ENCODE results near the gene IL1RAPL2. TPM values are rescaled to one million over a fixed set of nuclear protein-coding genes. Genes with fewer than 3 reads are reported as not detected.
A peak's percentile ranks its signal among the peaks of the same experiment; 100 is the strongest.
"Not testable (repeated sequence)": the region's sequence is repeated elsewhere in the genome, so short reads cannot be mapped to it uniquely, and the experiment has no call there.

The IL1RAPL2 gene
- polyA plus RNA-seq, 1 experiment = not detected

GRCh38 chrX:104863466-104863865 is 297.5 kb downstream of the IL1RAPL2 start:
- Histone ChIP-seq H3K4me3 (ENCODE audit: low read depth, low read length) (no peak overlapping the region), H3K36me3 (ENCODE audit: control insufficient read depth, insufficient read depth, low read length) (no peaks in the 10 kb centered on the region), H3K27me3 (ENCODE audit: control insufficient read depth, insufficient read depth, low read length) (no peaks in the 10 kb centered on the region)
- ChIA-PET POLR2A (no interaction called here), CTCF (no interaction called here)
- no peak for DNase-seq (ENCODE audit: low read depth)
- no peak for TF ChIP-seq CTCF (IDR thresholded peaks at IDR 0.05; ENCODE audit: insufficient read depth, low read depth, low read length)

- CTCF ChIA-PET = no interaction called here
These were observed 298.3 kb downstream of the IL1RAPL2 start for GRCh38 chrX:104864296-104864695.

DNA sequence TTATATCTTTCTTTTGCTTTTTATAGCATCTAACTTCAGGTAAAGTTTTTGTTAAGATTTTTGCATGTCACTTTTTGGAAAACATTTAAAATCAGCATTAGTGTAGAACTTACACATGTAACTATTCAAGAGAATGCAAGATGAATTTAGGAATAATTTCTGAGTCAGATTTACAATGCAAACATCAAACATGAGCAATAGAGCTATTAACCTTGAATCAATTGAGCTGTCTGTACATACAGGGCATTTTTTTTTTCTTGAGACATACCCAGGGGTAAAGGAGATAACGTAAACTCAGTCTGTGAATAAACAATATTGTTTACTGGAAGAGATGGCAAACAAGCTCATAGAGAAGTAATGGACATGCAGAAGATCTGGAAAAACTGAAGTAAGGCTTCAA is 311.5 kb downstream of the IL1RAPL2 start:
- no peak for TF ChIP-seq CTCF (IDR thresholded peaks at IDR 0.05; ENCODE audit: insufficient read depth, low read depth, low read length)
- no peak overlapping the region for H3K4me3 ChIP-seq (ENCODE audit: low read depth, low read length)
- no peaks in the 10 kb centered on the region for H3K27me3 ChIP-seq (ENCODE audit: control insufficient read depth, insufficient read depth, low read length)
- no peak for DNase-seq (ENCODE audit: low read depth)
- ChIA-PET CTCF (no interaction called here), POLR2A (no interaction called here)
- no peaks in the 10 kb centered on the region for H3K36me3 ChIP-seq (ENCODE audit: control insufficient read depth, insufficient read depth, low read length)

More at GRCh38 chrX:104864296-104864695, 298.3 kb downstream of the IL1RAPL2 start:
- no peak for DNase-seq (ENCODE audit: low read depth)
- POLR2A ChIA-PET = no interaction called here
- H3K4me3 ChIP-seq (ENCODE audit: low read depth, low read length) = no peak overlapping the region
- no peaks in the 10 kb centered on the region for H3K27me3 ChIP-seq (ENCODE audit: control insufficient read depth, insufficient read depth, low read length)
- TF ChIP-seq CTCF (IDR thresholded peaks at IDR 0.05; ENCODE audit: insufficient read depth, low read depth, low read length) = no peak
- no peaks in the 10 kb centered on the region for H3K36me3 ChIP-seq (ENCODE audit: control insufficient read depth, insufficient read depth, low read length)

GRCh38 chrX:104902070-104902469 is 336.1 kb downstream of the IL1RAPL2 start:
- no peak for TF ChIP-seq CTCF (IDR thresholded peaks at IDR 0.05; ENCODE audit: insufficient read depth, low read depth, low read length)
- no peak for DNase-seq (ENCODE audit: low read depth)
- CTCF ChIA-PET = interaction anchor here (1.3 kb wide), 1 partner anchor 12 kb away, joined by 3 read pairs; no protein-coding TSS in a partner anchor

GRCh38 chrX:104909694-104910093 is 343.7 kb downstream of the IL1RAPL2 start:
- CTCF ChIA-PET; H3K4me3 ChIP-seq (ENCODE audit: low read depth, low read length); H3K36me3 ChIP-seq (ENCODE audit: control insufficient read depth, insufficient read depth, low read length); DNase-seq (ENCODE audit: low read depth); H3K27me3 ChIP-seq (ENCODE audit: control insufficient read depth, insufficient read depth, low read length); POLR2A ChIA-PET: not testable (repeated sequence)

More at GRCh38 chrX:104902070-104902469, 336.1 kb downstream of the IL1RAPL2 start:
- Histone ChIP-seq H3K36me3 (ENCODE audit: control insufficient read depth, insufficient read depth, low read length) (no peaks in the 10 kb centered on the region), H3K4me3 (ENCODE audit: low read depth, low read length) (no peak overlapping the region), H3K27me3 (ENCODE audit: control insufficient read depth, insufficient read depth, low read length) (no peaks in the 10 kb centered on the region)
- POLR2A ChIA-PET = no interaction called here

- H3K27me3 ChIP-seq (ENCODE audit: control insufficient read depth, insufficient read depth, low read length) = no peaks in the 10 kb centered on the region
- ChIA-PET CTCF (interaction anchor here (1.0 to 1.2 kb wide), 2 partner anchors 9 to 11 kb away, joined by 3 to 4 read pairs; no protein-coding TSS in a partner anchor), POLR2A (no interaction called here)
- DNase-seq (ENCODE audit: low read depth) = no peak
- no peak overlapping the region for H3K4me3 ChIP-seq (ENCODE audit: low read depth, low read length)
- TF ChIP-seq CTCF (IDR thresholded peaks at IDR 0.05; ENCODE audit: insufficient read depth, low read depth, low read length) = peak; percentile 34
- no peaks in the 10 kb centered on the region for H3K36me3 ChIP-seq (ENCODE audit: control insufficient read depth, insufficient read depth, low read length)
These were observed 347.3 kb downstream of the IL1RAPL2 start for GRCh38 chrX:104913348-104913747.

- H3K4me3 ChIP-seq (ENCODE audit: low read depth, low read length); H3K36me3 ChIP-seq (ENCODE audit: control insufficient read depth, insufficient read depth, low read length); H3K27me3 ChIP-seq (ENCODE audit: control insufficient read depth, insufficient read depth, low read length); DNase-seq (ENCODE audit: low read depth); POLR2A ChIA-PET: not testable (repeated sequence)
- CTCF ChIA-PET = interaction anchor here (1.2 kb wide), 1 partner anchor 8 kb away, joined by 4 read pairs; no protein-coding TSS in a partner anchor
These were observed 348.7 kb downstream of the IL1RAPL2 start for GRCh38 chrX:104914686-104915085.

All from BJ (cell line).